Esophagus muscularis mucosa (tissue), 4 donors: ENCODE measurements around the gene CLEC4M. TPM values are rescaled to one million over a fixed set of nuclear protein-coding genes. Genes with fewer than 3 reads are reported as not detected.

ENCODE experiments used
- DNase-seq: peaks from one replicate; pipeline ENCODE4 v3.0.0-alpha.2; 2017; ENCODE audit errors: extremely low spot score
- H3K27ac ChIP-seq, 4 donors: fragments of 200-600 bp; sonication (generic); replicated peaks in 1 of 4; 1 replicate in 3 of 4; 2 replicates in 1 of 4; pipeline ENCODE4 v1.5.1; 2016 to 2019; ENCODE audit warnings: mild to moderate bottlenecking in 1 of 4
- H3K27me3 ChIP-seq, 4 donors: fragments of 200-600 bp; sonication (generic); one replicate each; pipeline versions ENCODE4 v1.5.1 to v1.6.0; 2016 to 2019
- H3K36me3 ChIP-seq, 4 donors: fragments of 200-600 bp; sonication (generic); one replicate each; pipeline ENCODE4 v1.5.1; 2016 to 2019
- H3K4me1 ChIP-seq, 4 donors: fragments of 200-600 bp; sonication (generic); one replicate each; pipeline ENCODE4 v1.5.1; 2016 to 2019
- H3K4me3 ChIP-seq, 4 donors: fragments of 200-600 bp; sonication (generic); 1 replicate in 2 of 4; 2 replicates in 2 of 4; pipeline ENCODE4 v1.5.1; 2016 to 2019; ENCODE audit warnings: mild to moderate bottlenecking in 4 of 4, moderate library complexity in 1 of 4
- H3K9me3 ChIP-seq, 4 donors: fragments of 200-600 bp; sonication (generic); 1 replicate in 3 of 4; 2 replicates in 1 of 4; pipeline ENCODE4 v1.5.1; 2016 to 2019
- EP300 ChIP-seq: sonication (generic); formaldehyde crosslinking; IDR thresholded peaks from one replicate; pipeline ENCODE4 v1.6.1; 2017; ENCODE audit warnings: antibody characterized with exemption
- POLR2A ChIP-seq: fragments of 450-650 bp; IDR thresholded peaks from one replicate; pipeline ENCODE4 v1.6.1; 2017; ENCODE audit warnings: antibody characterized with exemption, moderate library complexity, mild to moderate bottlenecking, low read depth
- POLR2AphosphoS5 ChIP-seq, 2 donors: sonication (generic); formaldehyde crosslinking; IDR thresholded peaks; one replicate each; pipeline ENCODE4 v1.6.1; 2017; ENCODE audit warnings: antibody characterized with exemption in 2 of 2
- WGBS: methylation state at CpG from one replicate; pipeline ENCODE4 v1.1.5; 2018; 5-methylcytosine and 5-hydroxymethylcytosine counted together
- intact Hi-C: fragments of 100-400 bp; cut with DNase I; formaldehyde crosslinking; loops from one replicate; pipeline ENCODE4 v1.15.1; 2023
- total RNA-seq, 4 donors: library from RNA; depleted of rRNA; stranded (reverse); fragments of >200 nt; gene quantifications; one replicate each; pipeline versions ENCODE4 v1.1.0 to v1.2.1, GENCODE V29; 2016
- TF ChIP-seq, protein P1 (sequence below), 3 experiments: fragments of 200-600 bp in 2 of 3; fragments of 450-650 bp in 1 of 3; sonication (generic) in 2 of 3; IDR thresholded peaks; one replicate each; pipeline ENCODE4 v1.5.1; 2017 to 2019; ENCODE audit warnings: antibody characterized with exemption in 3 of 3, mild to moderate bottlenecking in 2 of 3, moderate library complexity in 1 of 3

CLEC4M gene
- total RNA-seq, 4 donors from 2014 or later = not detected

DNA sequence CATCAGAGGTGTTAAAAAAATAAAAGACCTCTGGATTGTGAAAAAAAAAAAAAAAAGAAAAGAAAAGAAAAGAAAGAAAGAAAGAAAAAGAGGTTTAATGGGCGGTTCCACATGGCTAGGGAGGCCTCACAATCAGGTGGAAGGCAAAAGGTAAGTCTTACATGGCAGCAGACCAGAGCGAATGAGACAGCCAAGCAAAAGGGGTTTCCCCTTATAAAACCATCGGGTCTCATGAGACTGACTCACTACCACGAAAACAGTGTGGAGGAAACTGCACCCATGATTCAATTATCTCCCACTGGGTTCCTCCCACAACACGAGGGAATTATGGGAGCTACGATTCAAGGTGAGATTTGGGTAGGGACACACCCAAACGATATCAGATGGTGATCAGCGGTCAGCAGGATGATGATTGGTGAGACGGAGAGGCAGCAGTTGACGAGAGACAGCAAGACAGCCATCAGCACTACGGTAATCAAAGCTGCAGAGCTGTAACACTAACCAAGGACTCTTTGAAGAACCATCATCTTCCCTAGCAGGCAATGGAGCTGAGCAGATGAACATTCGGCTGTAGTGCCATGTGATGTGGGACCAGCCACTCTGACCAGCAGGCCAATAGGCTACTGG, 11.8 kb upstream of the CLEC4M start:
- Histone ChIP-seq H3K27ac (no peak overlapping the region), H3K4me1 (no peaks in the 10 kb centered on the region), H3K4me3 (no peak overlapping the region), H3K9me3 (peaks cover 0 to 9% (median 2%) of the 10 kb centered on the region in 4 donors), H3K36me3 (no peaks in the 10 kb centered on the region), H3K27me3 (peaks cover 0 to 37% (median 0%) of the 10 kb centered on the region in 4 donors)
- DNase-seq = no peak
- intact Hi-C loops = no loop called here
- TF ChIP-seq POLR2A (no peak), EP300 (no peak), POLR2AphosphoS5 (IDR thresholded peaks at IDR 0.05) (no peak)
- TF ChIP-seq, protein P1, sequence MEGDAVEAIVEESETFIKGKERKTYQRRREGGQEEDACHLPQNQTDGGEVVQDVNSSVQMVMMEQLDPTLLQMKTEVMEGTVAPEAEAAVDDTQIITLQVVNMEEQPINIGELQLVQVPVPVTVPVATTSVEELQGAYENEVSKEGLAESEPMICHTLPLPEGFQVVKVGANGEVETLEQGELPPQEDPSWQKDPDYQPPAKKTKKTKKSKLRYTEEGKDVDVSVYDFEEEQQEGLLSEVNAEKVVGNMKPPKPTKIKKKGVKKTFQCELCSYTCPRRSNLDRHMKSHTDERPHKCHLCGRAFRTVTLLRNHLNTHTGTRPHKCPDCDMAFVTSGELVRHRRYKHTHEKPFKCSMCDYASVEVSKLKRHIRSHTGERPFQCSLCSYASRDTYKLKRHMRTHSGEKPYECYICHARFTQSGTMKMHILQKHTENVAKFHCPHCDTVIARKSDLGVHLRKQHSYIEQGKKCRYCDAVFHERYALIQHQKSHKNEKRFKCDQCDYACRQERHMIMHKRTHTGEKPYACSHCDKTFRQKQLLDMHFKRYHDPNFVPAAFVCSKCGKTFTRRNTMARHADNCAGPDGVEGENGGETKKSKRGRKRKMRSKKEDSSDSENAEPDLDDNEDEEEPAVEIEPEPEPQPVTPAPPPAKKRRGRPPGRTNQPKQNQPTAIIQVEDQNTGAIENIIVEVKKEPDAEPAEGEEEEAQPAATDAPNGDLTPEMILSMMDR (IDR thresholded peaks at IDR 0.05) = no peak
- 70% methylated on average over 12 of the region's 12 CpGs for WGBS

DNA sequence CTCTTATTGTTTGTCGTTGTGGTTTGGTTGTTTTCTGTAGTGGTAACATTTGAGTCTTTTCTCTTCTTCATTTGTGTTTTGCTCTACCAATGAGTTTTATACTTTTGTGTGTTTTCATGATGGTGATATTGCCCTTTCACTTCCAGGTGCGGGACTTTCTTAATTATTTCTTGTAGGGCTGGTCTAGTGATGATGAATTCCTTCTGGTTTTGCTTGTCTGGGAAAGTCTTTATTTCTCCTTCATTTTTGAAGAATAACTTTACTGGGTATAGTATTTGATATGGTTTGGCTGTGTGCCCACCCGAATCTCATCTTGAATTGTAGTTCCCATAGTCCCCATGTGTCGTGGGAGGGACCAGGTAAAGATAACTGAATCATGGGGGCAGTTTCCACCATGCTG, 6.8 kb upstream of the CLEC4M start:
- Histone ChIP-seq H3K27ac (no peak overlapping the region), H3K4me3 (no peak overlapping the region), H3K36me3 (no peaks in the 10 kb centered on the region), H3K9me3 (peaks cover 0 to 48% (median 40%) of the 10 kb centered on the region in 4 donors), H3K27me3 (peaks cover 0 to 27% (median 0%) of the 10 kb centered on the region in 4 donors), H3K4me1 (no peaks in the 10 kb centered on the region)
- intact Hi-C loops = no loop called here
- no peak for DNase-seq
- TF ChIP-seq, protein P1 (IDR thresholded peaks at IDR 0.05) = no peak
- TF ChIP-seq POLR2A (no peak), EP300 (no peak), POLR2AphosphoS5 (IDR thresholded peaks at IDR 0.05) (no peak)
- 51% methylated on average over 4 of the region's 4 CpGs for WGBS

DNA sequence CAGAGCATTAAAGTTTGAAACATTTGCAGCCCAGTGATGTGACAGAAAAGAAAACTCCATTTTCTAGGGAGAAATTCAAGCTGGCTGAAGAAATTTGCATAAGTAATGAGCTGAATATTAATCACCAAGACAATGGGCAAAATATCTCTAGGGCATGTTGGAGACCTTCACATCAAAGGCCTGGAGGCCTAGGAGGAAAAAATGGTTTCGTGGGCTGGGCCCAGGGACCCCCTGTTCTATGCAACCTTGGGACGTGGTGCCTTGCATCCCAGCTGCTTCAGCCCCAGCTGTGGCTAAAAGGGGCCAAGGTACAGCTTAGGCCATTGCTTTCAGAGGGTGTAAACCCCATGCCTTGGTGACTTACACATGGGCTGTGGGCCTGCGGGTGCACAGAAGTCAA, 5.7 kb upstream of the CLEC4M start:
- intact Hi-C loops = no loop called here
- Histone ChIP-seq H3K4me3 (no peak overlapping the region), H3K9me3 (peaks cover 0 to 48% (median 40%) of the 10 kb centered on the region in 4 donors), H3K27me3 (peaks cover 0 to 33% (median 0%) of the 10 kb centered on the region in 4 donors), H3K27ac (no peak overlapping the region), H3K4me1 (no peaks in the 10 kb centered on the region), H3K36me3 (no peaks in the 10 kb centered on the region)
- DNase-seq = no peak
- TF ChIP-seq POLR2AphosphoS5 (IDR thresholded peaks at IDR 0.05) (no peak), POLR2A (no peak), EP300 (no peak)
- TF ChIP-seq, protein P1 (IDR thresholded peaks at IDR 0.05) = no peak
- 83% methylated on average over 3 of the region's 3 CpGs for WGBS

DNA sequence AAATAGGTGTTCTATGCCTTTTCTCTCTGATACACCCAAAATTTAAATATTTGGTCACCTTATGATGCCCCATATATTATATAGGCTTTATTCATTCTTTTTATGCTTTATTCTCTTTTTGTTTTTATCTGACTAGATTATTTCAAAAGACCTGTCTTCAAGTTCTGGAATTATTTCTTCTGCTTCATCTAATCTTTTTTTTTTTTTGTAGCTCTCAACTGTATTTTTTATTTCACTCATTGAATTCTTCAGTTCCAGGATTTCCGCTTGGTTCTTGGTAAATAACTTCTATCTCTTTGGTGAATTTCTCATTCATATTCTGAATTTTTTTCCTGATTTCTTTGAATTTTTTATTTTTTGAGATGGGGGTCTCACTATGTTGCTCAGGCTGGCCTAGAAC, 3.9 kb upstream of the CLEC4M start:
- 89% methylated on average over 1 of the region's 1 CpG for WGBS
- peaks cover 0 to 48% (median 40%) of the 10 kb centered on the region in 4 donors for H3K9me3 ChIP-seq

More for the DNA sequence above, 3.9 kb upstream of the CLEC4M start:
- H3K27me3 ChIP-seq = peaks cover 0 to 48% (median 0%) of the 10 kb centered on the region in 4 donors
- H3K36me3 ChIP-seq = no peaks in the 10 kb centered on the region
- intact Hi-C loops = no loop called here
- TF ChIP-seq EP300 (no peak), POLR2AphosphoS5 (IDR thresholded peaks at IDR 0.05) (no peak), POLR2A (no peak)
- TF ChIP-seq, protein P1 (IDR thresholded peaks at IDR 0.05) = no peak
- H3K4me3 ChIP-seq = no peak overlapping the region
- no peak overlapping the region for H3K27ac ChIP-seq
- H3K4me1 ChIP-seq = no peaks in the 10 kb centered on the region
- no peak for DNase-seq
